ENCODE measurements around the gene ZNF329. TPM values are rescaled to one million over a fixed set of nuclear protein-coding genes. Genes with fewer than 3 reads are reported as not detected.

ZNF329 gene
- total and polyA plus RNA-seq, 11 donors: 2.4 to 10.9 (median 9.0) TPM

DNA sequence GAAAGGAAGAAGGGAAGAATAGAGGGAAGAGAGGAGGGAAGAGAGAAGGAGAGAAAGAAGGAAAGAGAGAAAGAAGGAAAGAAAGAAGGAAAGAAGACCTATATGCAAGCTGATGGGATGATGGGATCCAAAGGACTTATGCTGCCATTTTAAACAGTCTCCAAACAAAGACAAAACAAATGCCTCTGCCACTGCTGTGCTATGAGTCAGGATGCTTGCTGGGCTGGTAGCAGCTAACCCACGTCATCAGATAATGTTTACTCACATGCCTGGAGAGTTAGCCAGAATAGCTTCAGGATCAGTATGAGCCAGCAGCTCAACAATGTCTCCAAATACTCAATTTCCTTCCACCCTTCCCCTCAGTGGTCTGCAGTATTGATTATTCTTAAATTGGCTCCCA is 20.3 kb upstream of the ZNF329 start:
- no peak for TF ChIP-seq POLR2A (IDR thresholded peaks at IDR 0.05)
- TF ChIP-seq, protein P1, sequence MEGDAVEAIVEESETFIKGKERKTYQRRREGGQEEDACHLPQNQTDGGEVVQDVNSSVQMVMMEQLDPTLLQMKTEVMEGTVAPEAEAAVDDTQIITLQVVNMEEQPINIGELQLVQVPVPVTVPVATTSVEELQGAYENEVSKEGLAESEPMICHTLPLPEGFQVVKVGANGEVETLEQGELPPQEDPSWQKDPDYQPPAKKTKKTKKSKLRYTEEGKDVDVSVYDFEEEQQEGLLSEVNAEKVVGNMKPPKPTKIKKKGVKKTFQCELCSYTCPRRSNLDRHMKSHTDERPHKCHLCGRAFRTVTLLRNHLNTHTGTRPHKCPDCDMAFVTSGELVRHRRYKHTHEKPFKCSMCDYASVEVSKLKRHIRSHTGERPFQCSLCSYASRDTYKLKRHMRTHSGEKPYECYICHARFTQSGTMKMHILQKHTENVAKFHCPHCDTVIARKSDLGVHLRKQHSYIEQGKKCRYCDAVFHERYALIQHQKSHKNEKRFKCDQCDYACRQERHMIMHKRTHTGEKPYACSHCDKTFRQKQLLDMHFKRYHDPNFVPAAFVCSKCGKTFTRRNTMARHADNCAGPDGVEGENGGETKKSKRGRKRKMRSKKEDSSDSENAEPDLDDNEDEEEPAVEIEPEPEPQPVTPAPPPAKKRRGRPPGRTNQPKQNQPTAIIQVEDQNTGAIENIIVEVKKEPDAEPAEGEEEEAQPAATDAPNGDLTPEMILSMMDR (IDR thresholded peaks at IDR 0.05): no peak
- H3K4me3 ChIP-seq: no peak overlapping the region
- peaks cover 1 to 100% (median 94%) of the 10 kb centered on the region in 12 donors for H3K9me3 ChIP-seq
- H3K4me1 ChIP-seq: no peaks in the 10 kb centered on the region
- no peaks in the 10 kb centered on the region for H3K27me3 ChIP-seq
- no peaks in the 10 kb centered on the region for H3K36me3 ChIP-seq
- ATAC-seq: no peak
- intact Hi-C loops (cut with DNase I): no loop called here
- 41 to 51% (median 48%) methylated on average over 1 of the region's 1 CpG for WGBS, 4 donors
- no peak overlapping the region for H3K27ac ChIP-seq
- no peak for DNase-seq

DNA sequence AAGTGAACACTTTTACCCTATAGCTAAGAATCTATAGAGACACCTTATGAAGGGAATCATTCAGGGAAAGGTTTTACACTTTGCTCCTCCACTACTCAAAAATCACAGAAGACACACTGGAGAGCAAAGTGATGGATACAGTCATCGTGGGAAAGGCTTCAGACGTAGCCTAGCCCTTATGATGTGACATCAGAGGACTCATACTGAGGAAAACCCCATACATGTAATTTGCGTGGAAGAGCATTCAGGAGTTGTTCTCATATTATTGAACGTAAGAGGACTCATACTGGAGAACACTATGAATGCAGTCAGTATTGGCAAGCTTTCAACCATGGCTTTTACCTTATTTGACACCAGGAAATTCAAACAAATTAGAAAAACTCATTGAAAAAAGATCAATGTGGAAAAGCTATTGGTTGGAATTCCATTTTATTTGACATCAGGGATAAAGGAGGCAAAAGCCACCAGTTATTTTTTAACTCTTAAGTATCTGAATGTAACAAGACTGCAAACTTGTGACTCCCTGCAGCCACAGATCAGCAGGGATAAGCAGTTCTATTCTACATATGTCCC is 16.2 kb upstream of the ZNF329 start:
- intact Hi-C loops (cut with DNase I): no loop called here
- H3K27ac ChIP-seq: no peak overlapping the region
- H3K4me1 ChIP-seq: no peaks in the 10 kb centered on the region
- 47 to 67% (median 59%) methylated on average over 4 of the region's 4 CpGs for WGBS, 4 donors
- DNase-seq (no peak), ATAC-seq (no peak)
- H3K9me3 ChIP-seq: peaks cover 4 to 100% (median 91%) of the 10 kb centered on the region in 12 donors
- H3K4me3 ChIP-seq: no peak overlapping the region
- H3K27me3 ChIP-seq: no peaks in the 10 kb centered on the region
- H3K36me3 ChIP-seq: no peaks in the 10 kb centered on the region
- TF ChIP-seq POLR2A (IDR thresholded peaks at IDR 0.05): no peak
- TF ChIP-seq, protein P1 (IDR thresholded peaks at IDR 0.05): no peak

DNA sequence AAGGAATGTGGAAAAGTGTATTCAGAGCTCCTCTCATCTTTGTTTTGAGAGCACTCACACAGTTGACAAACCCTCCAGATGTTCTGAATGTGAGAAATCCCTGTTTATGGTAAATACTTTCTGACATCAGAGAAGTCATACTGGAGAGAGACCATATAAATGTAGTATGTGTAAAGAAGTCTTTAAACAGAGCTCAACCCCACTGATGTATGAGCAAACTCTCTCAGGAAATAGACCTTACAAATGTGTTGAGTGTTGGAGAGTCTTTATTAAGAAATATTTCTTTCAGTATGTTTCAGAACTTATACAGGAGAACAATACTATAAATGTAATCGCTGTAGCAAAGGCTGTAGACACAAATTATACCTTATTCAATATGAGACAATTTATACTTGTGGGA is 15.7 kb upstream of the ZNF329 start:
- DNase-seq: no peak
- no peaks in the 10 kb centered on the region for H3K27me3 ChIP-seq
- whole genome bisulfite sequencing, 4 donors: 78 to 94% (median 86%) methylated on average over 1 of the region's 1 CpG
- no peak overlapping the region for H3K4me3 ChIP-seq
- no peaks in the 10 kb centered on the region for H3K36me3 ChIP-seq
- no peaks in the 10 kb centered on the region for H3K4me1 ChIP-seq
- no peak overlapping the region for H3K27ac ChIP-seq
- H3K9me3 ChIP-seq: peaks cover 4 to 100% (median 88%) of the 10 kb centered on the region in 12 donors
- ATAC-seq: no peak
- intact Hi-C loops (cut with DNase I): no loop called here
- TF ChIP-seq, protein P1 (IDR thresholded peaks at IDR 0.05): no peak
- TF ChIP-seq POLR2A (IDR thresholded peaks at IDR 0.05): no peak

DNA sequence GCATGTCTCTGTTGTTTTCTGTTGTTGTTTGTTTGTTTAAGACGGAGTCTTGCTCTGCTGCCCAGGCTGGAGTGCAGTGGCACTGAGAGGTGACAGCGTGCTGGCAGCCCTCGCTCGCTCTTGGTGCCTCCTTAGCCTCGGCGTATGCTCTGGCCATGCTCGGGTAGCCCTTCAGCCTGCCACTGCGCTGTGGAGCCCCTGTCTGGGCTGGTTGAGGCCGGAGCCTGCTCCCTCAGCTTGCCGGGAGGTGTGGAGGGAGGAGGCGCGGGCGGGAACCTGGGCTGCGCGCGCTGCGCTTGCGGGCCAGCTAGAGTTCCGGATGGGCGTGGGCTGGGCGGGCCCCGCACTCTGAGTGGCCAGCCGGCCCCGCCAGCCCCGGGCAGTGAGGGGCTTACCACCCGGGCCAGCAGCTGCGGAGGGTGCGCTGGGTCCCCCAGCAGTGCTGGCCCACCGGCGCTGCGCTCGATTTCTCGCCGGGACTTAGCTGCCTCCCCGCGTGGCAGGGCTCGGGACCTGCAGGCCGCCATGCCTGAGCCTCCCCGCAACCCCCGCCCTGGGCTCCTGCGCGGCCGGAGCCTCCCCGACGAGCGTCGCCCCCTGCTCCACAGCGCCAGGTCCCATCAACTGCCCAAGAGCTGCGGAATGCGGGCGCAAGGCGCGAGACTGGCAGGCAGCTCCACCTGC is 6.6 kb upstream of the ZNF329 start:
- intact Hi-C loops (cut with DNase I): loop anchor here in 7 of 10 donors (2.0 to 10.0 kb wide), 7 partner anchors 136 to 1052 kb away; partner anchors contain the start of genes ZNF776 (in 3 of the 7), ZNF17 (in 1 of the 7) and ZNF256 (in 1 of the 7)
- H3K36me3 ChIP-seq: no peaks in the 10 kb centered on the region
- H3K9me3 ChIP-seq: peaks cover 0 to 24% (median 7%) of the 10 kb centered on the region in 12 donors
- TF ChIP-seq, protein P1 (IDR thresholded peaks at IDR 0.05): no peak
- no peak for TF ChIP-seq POLR2A (IDR thresholded peaks at IDR 0.05)
- no peaks in the 10 kb centered on the region for H3K27me3 ChIP-seq
- H3K27ac ChIP-seq: no peak overlapping the region
- H3K4me1 ChIP-seq: peaks cover 0 to 29% (median 16%) of the 10 kb centered on the region in 12 donors
- 90 to 93% (median 91%) methylated on average over 43 to 53 of the region's 53 CpGs for WGBS, 4 donors
- ATAC-seq: no peak
- DNase-seq: no peak
- H3K4me3 ChIP-seq: no peak overlapping the region

All from heart left ventricle (tissue), 16 donors.